OCI-LY7 (cell line): ENCODE results near the gene RPL35.

ENCODE experiments used
- CTCF ChIP-seq: fragments of 200-600 bp; sonication (generic); conservative IDR thresholded peaks from 2 replicates; pipeline ENCODE4 v1.5.1; 2014; ENCODE audit warnings: mild to moderate bottlenecking, antibody characterized with exemption, low read length, moderate library complexity, mixed read lengths
- EZH2phosphoT487 ChIP-seq: fragments of 200-600 bp; sonication (generic); IDR thresholded peaks from 2 replicates; pipeline ENCODE4 v1.6.1; 2018; ENCODE audit warnings: low read depth, borderline replicate concordance, mild to moderate bottlenecking, mixed run types, antibody characterized with exemption, low read length, moderate library complexity, mixed read lengths

- TF ChIP-seq CTCF (no peak), EZH2phosphoT487 (no peak)
Measured at GRCh38 chr9:124841075-124841821, 20.5 kb downstream of the RPL35 start.
